ENCODE measurements around the gene SYNPR.
"Not testable (repeated sequence)": the region's sequence is repeated elsewhere in the genome, so short reads cannot be mapped to it uniquely, and the experiment has no call there.

Gene SYNPR

DNA sequence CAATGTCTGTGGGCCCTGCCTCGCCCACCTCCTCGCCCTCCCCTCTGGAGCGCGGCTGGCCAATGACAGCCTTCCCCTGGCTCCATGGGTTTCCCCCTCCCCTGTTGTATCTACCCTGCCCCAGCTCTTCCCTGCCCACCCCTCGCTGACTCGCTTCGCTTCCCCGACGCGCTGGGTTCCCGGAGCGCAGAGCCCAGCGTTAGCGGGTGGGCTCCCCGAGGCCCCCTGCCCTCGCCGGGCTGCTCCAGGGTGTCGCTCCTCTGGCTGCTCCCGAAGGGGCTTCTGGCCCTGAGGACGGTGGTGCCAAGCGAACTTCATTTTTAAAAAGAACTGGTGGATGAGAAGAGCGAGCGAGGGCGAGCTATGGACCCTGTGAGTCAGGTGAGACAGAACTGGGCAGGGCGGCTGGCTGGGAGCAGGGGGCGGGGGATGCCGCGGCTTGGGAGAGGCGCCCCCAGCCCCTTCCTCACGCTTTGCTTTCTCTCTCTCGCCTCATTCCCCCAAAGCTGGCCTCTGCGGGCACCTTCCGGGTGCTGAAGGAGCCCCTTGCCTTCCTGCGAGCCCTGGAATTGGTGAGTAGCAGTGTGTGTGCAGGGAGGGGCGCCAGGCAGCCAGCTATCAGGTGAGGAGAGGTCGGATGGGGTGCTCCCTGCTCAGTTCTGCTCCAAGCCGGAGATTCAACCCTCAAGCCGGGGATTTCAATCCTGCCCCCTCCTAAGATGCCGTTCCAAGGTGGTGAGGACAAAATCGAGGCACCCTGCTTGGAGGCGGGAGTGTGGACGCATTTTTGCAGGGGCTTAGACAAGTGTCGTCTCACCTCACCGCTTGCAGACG lies at the start of gene SYNPR:
Gene SYNPR (plus strand): TSS at position 138 of the 834 bp plus-strand sequence.
- DNase-seq, result no peak

DNA sequence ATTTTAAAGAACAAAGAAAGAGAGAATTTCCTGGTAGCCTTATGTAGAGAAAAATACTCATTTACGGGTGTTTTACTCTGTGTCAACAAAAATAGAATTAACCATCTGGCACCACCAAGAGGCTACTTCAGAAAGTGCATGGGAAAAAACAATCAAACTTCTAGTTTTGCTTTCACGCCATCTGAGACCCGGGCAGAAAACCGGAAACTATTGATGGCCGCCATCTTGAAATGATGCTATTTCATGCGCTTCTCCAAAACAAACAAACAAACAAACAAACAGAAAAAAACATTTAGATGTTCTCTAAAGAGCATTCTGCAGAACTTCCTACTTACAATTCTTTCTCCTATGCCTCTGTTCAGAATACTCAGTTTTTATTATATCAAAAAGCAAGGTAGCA lies 49.4 kb upstream of the SYNPR start:
- no peak for DNase-seq

DNA sequence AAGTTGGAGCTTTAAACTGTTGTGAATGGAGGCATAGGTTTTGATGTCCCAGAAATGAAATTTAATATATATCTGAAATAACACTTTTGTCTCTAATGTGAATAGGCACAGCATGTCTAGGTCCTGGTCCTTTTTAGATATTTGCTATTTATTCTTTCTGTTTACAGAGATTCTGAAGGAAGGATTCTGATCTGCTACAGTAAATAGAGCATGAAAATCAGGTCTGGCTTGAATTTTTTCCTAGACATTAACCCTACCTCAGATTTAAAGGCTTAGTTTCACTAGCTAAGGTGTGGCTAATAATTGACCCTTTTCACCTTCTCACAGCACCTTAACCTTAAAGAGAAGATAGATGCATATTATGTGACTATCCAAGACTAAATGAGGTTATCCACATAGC lies 48.0 kb upstream of the SYNPR start:
- DNase-seq, result no peak

DNA sequence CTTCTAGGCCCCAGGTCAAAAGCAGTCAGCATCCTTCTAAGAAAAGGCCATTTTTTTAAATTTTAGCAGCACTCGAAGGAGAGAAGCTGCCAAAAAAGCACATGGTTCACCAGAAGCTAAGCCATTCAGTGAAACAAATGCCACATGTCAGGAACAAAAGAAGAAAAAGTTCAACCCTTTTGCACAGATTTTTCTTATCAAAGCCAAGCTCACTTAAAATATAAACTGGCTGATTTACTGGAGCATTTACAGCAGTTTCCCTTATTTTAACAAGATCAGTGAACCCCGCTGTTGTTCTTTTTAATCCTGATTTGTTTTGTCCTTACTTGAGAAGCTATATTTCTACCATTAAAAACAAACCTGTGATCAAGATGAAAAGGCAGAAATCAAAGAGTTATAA lies 46.5 kb upstream of the SYNPR start:
- no peak for DNase-seq

DNA sequence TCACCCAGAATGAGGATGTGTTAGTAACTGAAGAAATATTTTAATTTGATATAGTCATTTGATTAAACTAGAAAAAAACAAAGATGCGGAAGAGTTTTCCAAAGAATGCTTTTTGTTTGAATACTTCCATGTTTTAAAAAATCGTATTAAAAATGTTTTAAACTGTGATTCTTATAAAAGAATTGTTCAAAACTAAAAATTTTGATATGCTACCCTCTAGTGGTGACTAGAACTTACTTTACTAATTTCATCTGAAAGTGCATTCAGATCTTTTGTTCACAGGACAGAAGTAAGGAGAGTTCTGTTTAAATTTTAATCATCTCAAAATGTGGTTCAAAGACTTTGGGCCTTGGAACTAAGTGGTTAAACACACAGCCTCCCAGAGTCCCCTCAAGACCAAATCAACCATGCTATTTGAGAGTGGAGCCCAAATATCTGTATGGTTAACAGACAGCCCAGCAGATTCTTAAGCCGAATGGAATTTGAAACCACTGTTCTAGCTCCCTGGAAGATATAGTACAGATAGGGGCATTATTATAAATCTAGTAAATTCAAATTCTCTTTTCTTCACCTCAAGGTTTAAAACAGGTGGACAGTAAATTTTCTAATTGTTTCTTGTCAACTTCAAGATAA lies 45.2 kb upstream of the SYNPR start:
- DNase-seq, result no peak

DNA sequence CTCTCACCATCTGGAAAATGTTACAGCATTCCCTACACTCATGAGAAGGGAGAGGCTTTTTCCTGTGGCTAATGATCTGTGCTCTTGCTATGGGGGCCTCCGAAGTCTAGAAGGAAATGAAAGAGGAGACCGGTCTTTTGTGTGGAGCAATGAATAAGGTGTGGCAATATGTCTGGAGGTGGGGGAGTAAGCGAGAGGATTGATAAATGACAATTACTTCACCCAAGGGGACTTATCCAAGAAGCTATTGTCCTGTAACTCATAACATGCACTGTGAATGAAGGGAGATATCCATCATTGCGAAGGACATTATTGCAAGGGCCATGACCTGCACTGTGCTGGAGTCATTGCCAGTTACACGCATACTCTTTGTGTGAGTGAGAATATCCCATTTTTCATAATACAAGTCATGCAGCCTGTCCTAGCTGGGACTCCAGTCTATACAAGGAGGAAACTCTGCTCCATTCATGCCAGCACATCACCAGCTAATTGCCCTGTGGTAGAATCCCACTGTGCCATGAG lies 37.7 kb upstream of the SYNPR start:
- DNase-seq, result no peak

DNA sequence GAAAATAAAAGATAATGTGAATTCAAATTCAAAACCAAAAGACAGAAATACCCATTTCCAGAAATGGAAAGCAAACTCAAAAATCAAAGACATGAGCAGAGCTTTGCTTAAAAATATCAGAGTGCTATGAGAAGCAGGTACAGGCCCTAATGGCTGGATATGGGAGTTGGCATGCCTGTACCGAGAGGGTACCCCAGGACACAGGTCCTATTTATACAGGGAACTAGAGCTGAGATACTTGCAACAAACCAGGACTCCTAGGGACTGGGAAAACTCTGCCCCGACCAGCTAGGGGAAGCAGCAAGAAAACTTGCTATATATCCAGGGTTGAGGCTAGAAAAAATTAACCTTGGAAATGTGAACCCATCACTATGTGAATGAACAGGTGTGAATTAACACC lies 36.0 kb upstream of the SYNPR start:
- no peak for DNase-seq

DNA sequence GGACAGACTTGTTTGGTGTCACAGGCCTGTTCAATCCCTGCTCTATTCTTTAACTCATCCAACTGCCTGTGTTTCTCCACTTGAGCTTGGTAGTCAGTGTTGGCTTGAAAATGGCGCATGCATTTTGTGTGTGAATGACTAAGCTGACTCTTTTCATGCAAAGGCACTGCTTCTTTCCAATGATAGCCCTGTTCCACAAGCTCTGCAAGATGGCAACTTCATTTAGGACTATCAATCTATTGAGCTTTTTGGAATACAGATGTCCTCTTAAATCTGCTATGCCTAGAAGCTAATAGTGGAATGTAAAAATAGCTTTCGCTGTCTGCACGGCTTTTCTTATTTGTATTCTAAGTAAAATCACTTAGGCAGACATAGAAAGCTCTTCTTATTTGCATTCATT lies 33.6 kb upstream of the SYNPR start:
- no peak for DNase-seq

DNA sequence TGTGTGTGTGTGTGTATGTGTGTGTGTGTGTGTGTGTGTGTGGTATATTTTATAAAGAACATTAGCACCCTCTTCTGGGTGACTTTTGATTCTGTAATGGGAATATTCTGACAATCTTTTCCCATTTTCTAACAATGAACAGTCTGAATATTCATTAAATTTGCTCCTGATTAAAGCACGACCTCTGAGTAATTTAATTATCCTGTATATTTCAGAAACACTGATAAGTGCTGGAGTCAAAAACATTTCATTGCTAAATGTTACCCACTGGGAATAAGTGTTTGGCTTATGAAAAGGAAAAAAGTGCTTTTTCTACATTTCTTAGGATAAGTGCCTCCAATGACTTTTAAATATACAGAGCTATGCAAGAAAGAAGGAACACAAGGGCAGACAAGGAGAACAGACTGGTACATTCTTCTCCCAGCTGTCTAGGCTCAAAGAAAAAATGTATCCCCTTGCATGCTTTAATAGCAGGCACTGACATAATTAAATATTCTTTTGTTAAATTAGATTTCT lies 32.3 kb upstream of the SYNPR start:
- DNase-seq, result no peak

DNA sequence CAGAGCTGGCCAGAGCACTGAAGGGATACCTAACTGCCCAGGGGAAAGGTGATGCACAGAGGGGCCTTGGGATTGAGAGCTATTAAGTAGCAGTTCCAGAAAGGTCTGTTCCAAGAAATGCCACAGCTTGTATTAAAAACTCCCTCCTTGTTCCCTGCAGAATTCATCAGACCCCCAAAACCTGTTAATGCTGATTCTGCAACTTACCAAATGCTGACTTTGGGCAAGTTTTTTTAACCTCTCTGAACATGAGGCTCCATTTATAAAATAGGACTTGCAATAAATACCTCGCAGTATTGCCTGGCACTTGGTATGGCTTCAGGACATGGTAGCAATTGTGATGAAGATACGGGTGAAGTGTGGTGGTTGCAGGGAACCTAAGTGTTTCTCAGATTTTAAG lies 30.1 kb upstream of the SYNPR start:
- no peak for DNase-seq

DNA sequence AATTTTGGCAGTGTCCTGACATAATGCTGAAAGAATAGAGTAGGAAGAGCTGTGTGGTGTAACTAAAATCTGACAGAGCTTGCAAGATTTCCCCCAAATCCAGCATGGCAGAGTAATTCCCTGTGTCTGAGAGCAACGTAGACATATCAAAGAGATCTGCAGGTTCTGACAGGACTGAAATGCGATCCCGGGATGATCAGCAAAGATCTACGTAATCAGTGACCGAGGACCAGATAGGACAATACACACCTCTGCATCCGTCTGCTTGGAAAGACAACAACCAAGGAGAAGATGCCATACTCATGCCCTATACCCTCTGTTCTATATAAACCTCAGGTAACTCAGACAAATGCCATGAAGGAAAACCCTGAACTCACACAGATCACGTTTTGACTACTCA lies 26.6 kb upstream of the SYNPR start:
- no peak for DNase-seq

DNA sequence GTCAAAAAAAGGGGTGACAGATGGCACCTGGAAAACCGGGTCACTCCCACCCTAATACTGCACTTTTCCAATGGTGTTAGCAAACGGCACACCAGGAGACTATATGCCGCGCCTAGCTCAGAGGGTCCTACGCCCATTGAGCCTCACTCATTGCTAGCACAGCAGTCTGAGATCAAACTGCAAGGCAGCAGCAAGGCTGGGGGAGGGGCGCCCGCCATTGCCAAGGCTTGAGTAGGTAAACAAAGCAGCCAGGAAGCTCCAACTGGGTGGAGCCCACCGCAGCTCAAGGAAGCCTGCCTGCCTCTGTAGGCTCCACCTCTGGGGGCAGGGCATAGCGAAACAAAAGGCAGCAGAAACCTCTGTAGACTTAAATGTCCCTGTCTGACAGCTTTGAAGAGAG lies 22.3 kb upstream of the SYNPR start:
- DNase-seq, result not testable (repeated sequence)

DNA sequence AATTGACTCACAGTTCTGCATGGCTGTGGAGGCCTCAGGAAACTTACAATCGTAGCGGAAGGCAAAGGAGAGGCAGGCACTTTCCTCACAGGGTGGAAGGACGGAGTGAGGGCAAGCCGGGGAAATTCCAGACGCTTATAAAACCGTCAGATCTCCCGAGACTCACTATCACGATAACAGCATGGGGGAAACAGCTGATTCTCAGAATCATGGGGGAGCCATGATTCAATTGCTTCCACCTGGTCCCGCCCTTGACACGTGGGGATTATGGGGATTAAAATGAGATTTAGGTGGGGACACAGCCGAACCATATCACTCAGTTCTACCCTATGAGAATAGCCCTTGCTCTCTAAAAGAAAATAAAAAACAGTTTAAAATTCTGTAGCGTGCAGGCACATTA lies 13.4 kb upstream of the SYNPR start:
- DNase-seq, result no peak

DNA sequence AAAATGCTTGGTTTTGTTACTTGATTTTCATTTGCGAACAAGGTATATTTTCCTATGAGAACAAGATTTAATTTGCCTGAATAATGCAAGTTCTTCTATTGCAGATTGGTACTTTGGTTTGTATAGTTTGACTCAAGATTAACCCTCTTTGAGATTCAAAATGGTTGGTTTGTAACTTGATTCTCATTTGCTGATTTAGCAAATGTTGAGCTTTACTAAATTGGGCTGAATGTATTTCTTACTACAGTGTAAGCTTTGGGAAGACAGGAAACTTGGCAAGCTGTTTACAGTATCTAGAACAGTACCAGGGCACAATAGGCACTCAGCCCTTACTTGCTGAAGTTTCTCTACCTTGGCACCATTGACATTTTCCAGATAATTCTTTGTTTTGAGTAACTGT lies 3.7 kb upstream of the SYNPR start:
- no peak for DNase-seq

DNA sequence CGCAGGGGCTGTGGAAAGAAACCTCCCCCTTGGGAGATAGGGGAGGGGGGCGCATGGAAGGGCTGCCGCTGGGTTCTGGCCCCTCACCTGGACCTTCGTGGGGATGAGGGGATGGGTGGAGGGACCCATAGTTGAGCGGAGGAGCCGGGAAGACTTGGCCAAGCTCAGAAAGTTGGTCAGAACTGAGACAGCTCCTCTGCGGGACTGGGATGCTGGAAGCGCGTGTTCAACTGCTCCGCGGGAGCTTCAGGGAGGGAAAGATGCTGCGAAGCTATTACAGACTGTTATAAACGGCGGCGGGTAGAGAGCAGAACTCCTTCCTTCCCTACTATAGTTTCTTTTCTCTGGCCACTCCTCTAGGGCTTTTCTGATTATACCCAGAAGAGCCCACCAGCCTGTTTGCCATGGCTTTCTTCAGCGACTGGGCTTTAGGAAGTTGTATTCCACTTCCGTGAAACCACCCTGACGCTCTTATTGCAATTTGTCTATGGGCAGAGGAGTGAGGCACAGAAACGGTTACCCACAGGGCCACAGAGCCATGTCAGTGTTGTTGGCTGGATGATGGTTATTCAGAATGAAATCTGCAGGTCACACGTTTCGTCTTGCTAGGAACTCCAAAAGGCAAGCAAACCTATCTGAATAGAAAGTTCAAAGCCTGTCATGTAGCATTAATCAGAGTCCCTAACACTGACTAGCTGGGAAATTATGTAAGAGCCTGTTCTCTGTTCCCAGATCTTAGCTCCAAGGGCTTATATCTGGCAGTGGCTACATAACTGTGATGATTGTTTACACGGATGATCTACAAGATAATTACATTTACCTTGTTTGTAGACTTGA lies 1.1 kb downstream of the SYNPR start:
- DNase-seq, result no peak

DNA sequence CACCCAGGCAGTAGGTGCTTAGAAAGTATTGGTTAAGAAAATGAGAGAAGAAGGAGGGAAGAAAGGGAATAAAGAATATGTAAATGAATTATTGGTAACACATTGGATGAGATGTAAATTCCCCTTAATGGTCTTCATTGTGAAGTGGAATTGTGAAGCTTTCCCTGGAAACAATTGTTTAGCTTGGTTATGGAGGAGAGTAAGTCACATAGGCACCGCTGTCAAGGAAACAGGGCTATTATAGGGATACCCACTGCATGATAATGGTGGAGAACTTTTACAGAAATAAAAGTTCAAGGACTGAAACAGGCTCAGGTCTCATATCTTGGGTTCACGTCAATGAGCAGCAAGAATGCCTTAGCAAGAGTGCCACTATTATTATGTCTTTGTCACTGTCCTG lies 9.5 kb downstream of the SYNPR start:
- no peak for DNase-seq

DNA sequence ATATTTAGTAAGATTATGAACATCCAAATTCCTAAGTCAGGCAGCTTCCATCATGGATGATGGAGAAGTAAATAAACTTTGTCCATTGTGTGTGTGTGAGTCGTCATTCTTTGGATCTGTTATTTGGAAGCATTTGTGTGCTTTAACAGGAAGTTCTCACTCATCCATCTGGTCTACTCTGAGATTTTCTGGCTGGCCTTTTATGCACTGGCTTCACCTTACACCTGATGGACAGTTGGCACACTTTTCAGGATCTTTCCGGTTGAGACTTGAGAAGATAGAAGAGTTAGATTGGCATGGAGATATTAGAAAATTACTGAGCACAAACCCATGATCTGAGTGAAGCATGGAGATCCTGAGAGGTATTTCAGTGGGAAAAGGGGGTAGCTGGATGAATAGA lies 12.6 kb downstream of the SYNPR start:
- DNase-seq, result no peak

DNA sequence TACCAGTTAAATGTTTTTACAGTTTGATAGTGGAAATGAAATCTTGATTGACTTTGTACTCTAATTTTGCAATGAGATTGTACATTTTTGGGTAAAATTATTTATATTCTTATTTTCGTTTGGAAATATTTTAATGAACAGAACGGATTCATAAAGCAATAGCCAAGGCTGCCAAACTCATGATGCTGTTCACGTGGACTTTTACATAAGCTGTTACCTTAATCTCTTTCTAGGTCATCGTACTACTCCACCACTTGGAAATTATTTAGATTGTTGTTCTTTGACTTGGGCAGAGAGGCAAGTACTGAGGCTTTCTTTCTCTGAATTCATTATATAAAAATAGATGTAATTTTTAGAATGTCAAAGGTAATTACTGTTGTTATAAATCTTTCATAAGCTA lies 16.2 kb downstream of the SYNPR start:
- no peak for DNase-seq

DNA sequence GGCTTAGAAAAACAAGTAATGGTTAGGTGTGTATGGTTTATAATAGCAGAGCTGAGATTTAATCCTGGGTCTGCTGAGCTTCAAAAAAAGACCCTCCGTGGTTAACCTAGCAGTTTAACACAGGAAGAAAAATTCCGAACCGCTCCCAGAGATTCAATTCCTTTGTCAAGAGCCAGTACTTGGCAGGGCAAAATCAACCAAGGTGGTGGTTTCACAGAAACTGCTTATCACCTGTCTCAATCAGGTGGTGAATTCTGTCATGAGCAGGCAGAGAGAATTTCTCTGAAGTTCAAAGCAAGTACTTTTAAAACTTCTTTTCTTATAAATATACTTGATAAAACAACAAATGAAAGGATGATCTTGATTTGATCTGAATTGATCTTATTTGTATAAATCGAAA lies 17.2 kb downstream of the SYNPR start:
- no peak for DNase-seq

DNA sequence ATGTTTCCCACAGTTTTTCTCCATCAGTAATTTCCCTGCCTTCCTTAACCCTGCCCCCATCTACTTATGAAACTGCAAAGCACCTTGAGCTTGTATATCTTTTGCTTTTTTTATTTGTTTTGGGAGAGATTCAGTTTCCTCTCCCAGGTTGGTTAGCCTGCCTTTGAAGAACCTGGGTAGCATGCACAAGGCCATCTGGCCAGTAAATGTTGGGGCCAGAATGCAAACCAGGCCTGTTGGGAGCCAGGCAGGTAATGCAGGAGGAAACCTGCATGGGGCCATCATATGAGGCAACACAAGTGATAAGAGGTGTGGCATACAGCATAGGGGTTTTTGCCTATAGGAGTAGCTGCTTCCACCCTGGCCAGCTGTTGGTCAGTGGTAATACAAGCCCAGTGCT lies 17.7 kb downstream of the SYNPR start:
- no peak for DNase-seq

DNA sequence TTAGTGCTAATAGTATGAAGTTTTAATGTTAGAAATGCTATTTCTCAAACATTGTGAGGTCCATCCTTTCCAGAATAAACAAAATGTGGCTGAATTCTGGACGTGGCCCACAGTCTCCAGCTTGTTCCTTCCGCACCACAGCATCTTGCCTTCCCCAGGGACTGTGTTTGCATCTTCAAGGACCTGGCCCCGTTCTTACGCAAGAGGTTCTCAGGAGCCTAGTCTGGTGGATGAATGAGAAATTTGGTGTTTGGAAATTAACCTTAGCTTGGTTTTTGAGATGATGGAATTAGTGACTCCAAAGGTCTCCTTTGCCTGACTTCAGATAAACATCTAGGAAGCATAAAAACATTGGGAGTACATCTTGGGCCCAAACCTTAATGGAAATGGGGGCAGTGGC lies 18.1 kb downstream of the SYNPR start:
- no peak for DNase-seq

DNA sequence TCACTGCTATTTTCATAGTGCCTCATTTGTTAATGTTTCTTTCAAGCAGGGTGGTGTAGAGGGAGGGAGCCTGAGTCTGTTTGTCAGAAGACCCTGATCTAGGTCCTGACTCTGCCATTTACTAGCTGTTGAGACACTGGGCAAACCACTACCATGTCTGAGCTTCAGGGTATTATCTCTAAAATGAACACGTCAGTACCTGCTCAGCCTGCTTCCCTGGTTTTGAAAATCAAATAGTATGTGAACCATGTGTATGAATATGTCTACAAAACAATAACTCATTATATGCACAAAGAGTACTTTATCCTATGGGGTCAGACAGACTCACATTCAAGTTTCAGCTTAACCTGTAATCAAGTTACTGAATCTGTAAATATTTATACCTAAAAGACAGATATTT lies 25.1 kb downstream of the SYNPR start:
- no peak for DNase-seq

DNA sequence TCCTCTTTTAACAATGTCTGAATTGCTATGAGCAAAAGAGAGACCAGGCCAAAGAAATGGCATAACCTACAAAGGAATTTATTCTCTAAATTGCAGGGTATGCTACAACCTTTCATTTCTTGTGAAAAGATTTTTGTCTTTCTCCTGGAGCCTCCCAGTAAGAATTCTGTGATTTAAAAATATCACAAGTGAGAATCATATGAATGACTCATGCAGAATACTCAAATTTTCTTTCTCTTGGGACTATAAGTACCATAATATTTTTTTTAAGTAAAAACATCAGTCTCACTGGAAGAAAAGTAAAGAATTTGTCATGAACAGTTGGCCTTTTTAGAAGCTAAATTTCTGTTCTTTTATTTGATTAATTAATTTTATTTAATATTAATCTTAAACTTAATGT lies 26.3 kb downstream of the SYNPR start:
- no peak for DNase-seq
